ENCODE data around the gene RALGPS1.

DNA sequence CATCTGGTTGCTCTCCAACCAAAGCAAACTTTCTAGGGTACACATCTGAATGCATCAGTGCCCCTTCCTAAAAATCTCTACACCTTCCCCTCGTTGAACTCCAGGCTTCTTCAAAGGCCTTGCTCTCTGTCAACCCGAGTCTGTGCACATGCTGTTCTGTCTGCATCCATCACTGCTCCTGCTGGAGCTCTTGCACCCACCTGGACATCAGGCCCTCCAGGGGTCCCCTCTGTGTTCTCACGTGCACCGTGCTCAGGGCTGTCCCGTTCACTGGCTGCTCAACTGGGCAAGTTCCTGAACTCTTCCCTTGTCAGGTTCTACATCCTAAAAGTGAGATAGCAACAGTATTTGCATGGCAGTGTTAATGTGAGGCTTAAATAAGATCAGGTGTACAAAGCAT is 270.6 kb downstream of the RALGPS1 start:
- TF ChIP-seq EP300 (IDR thresholded peaks at IDR 0.05) (no peak), CTCF (IDR thresholded peaks at IDR 0.05) (no peak), POLR2A (IDR thresholded peaks at IDR 0.05) (no peak)

Data from tibial nerve (tissue), 4 donors.